CD4-positive, alpha-beta T cell treated with Interleukin-15 for 4 hours (primary cell): ENCODE data around the gene PRLR.
"Not testable (repeated sequence)": the region's sequence is repeated elsewhere in the genome, so short reads cannot be mapped to it uniquely, and the experiment has no call there.

Source experiments
- DNase-seq: peaks from one replicate; pipeline ENCODE4 v3.0.0-alpha.2; 2020; ENCODE audit warnings: low spot score

The PRLR gene

DNA sequence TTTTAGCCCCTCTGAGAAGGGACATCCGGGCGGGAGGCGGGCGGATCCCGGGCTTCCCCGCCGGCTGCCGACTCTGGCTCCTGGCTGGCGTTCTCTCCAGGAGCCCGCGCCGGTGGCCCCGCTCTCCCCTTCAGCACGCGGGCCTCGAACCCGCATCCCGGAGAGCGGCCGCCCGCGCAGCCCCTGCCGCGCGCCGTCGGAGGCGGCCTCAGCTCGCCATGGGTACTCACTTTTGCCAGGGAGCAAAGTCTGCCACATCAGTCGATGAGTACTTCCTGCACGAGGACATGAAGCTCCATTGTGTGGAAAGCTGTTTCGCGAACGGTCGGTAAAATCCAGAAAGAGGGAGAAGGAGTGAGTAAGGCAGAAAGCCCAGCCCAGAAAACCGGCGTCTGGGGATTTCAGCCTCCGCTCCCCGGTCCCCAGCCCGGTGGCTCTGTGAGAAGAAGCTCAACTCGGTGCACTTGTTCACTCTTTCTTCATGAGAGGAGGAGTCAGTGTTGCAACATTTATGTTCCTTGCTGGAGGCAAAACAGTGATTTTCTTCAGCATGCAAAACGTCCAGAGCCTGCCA lies at the start of gene PRLR:
TSS of gene PRLR (minus strand) at position 450 of the 574 bp plus-strand sequence. CDS start 140,867 bp downstream, outside the sequence.
- DNase-seq: no peak

DNA sequence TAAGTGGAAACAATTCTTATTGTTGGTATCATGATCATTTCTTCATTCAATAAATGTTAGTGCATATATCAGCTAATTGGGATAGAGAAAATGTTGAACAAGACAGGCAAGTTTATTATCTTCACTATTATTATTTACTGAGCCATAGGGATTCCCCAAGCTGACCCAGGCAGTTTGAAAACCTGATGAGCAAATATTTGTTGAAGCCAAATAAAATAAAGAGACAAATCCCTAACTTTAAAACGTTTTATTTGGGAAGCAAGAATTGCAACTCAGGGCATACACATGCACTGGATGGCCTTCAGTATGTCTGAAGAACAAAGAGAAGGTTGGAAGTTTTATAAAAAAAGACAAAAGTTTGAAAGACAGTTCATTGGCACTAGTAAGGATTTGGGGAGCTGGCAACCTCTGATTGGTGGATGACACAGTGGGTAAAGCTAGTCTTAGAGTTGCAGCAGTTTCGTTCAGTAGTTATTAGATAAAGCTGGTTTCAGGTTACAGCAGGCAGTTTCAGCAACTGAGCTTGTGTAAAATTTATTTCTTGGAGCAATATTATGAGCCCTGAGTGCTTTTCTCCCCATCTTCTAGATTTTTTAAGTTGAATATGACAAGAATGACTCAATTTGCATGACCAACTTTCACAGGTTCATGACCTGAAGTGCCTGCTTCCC lies 44.7 kb upstream of the PRLR start:
- no peak for DNase-seq

DNA sequence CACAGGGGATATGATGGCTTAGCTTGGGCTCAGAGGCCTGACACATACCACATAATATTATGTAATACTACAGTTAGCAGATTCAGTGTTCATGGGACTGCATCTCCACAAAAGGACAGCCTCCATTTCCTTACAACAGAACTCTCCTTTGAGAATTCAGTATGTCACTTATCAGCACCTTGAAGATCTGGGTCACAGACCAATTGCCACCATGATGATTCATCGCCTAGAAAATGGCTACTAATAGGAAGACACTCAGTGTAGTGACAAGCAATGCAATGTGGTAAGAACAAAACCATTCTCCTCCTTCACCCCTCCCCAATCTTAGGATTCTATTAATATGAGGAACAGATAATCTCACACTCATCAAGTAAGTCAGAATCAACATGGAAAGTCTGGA lies 38.7 kb upstream of the PRLR start:
- no peak for DNase-seq

DNA sequence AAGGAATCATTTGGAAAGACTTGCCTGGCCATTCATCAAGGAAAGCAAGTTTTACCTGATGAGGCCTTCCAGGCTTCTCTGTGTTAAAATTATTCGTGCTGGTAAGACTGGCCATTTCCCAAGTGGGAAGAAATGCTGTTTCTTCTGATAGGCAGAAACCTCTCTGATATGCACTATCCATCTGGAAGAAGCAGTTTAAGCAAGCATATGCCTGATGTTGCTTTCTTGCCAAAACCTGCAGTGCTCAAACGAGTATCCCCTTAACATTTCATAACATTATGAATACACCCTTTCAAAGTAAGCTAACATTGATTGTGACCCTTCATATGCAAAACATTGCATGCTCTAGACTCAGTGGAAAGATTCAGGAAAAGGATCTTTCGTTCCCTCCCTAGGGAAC lies 36.0 kb upstream of the PRLR start:
- DNase-seq: no peak

DNA sequence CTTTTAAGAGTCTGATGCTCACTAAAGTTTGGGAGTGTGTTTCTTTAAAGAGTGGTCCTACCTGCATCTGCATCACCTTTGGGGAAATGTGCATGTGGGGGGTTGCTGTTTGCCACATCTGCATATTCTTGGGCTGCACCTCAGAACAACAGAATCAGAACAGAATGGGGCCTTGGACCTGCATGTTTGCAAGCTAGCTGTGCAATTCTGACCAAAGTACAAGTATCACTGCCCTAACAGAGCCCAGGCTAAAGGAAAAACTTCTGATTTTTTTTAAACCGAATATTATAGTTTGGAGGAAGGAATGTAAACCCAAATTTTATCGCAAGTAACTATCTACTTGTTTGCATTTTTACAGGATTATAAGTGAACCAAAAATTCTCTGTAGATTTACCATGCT lies 34.2 kb upstream of the PRLR start:
- no peak for DNase-seq

DNA sequence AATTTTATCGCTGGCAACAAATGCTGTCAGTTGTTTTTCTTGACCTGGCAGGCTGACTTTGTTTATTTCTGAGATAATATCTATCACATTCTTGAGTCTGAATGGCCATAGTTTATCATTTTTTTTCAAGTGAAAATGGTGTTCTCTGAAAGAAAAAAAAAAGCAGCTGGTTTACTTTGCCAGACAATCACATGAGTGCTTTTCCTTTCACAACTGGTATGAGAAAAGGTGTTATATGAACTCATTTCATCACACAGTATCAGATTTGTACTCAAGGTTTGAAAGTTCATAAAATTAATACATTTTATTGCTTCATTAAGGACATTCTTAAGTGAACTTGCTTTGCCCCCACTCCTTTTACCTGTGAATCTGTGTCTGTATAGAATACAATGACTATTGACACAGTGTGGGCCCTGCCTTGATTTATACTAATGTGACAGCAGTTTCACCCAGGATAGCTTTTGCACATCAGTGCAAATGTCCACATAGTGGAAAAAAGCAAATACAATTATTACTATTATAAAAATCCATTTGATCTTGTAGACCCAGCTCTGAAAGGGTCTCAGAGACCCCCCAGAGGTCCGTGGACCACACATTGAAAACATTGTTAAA lies 33.1 kb upstream of the PRLR start:
- no peak for DNase-seq

DNA sequence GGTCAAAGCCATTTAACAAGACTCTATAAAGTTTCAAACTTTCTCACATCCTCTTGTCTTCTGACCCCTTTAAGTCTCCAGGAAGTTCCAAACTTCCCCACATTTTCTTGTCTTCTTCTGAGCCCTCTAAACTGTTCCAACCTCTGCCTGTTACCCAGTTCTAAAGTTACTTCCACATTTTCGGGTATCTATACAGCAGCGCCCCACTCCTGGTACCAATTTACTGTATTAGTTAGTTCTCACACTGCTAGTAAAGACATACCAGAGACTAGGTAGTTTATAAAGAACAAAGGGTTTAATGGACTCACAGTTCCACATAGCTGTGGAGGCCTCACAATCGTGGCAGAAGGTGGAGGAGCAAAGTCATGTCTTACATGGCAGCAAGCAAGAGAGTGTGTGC lies 23.3 kb upstream of the PRLR start:
- DNase-seq: no peak

DNA sequence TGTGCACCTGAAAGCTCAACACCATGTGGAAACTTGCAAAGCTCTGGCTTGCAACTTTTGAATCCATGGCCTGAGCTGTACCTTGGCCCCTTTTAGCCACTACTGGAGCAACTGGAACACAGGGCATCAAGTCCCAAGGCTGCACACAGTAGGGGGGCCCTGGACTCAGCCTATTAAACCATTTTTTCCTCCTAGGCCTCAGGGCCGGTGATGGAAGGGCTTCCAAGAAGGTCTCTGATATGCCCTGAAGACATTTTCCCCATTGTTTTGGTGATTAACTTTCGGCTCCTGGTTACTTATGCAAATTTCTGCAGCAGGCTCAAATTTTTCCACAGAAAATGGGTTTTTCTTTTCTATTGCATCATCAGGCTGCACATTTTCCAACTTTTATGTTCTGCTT lies 22.7 kb upstream of the PRLR start:
- no peak for DNase-seq

DNA sequence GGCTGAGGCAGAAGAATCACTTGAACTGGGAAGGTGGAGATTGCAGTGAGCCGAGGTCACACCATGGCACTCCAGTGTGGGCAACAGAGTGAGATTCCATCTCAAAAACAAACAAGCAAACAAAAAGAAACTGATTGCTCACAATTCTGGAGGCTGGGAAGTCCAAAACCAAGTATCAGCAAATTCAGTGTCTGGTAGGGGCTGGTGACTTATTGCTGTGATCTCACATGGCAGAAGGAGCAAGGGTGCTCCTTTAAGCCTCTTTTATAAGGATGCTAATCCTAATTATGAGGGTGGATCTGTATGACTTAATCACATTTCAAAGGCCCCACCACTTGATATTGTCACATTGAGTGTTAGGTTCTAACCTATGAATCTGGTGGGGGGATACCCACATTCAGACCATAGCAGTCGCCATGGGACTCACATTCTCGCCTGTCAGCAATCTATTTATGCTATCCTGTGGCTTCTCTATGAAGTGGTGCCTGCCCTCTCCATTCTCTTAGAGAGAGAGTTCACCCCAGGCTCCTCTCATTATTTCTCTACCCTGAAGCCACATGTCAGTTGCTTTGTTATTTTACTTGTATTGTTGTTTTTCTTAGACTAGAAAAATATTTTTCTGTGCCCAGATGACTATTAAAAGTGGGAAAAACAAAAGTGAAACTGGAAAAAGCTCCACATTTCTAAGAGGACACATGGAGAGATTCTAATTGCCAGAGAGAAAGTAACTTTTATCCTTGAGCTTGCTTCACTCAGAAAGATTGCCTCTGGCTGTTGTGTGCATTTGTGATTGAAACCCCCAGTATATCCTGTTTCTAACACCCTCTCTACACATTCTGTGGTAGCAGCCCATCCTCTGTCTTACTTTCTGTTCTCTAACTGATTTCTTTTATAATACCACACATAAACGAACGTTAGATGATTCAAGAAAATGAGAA lies 18.8 kb upstream of the PRLR start:
- no peak for DNase-seq

DNA sequence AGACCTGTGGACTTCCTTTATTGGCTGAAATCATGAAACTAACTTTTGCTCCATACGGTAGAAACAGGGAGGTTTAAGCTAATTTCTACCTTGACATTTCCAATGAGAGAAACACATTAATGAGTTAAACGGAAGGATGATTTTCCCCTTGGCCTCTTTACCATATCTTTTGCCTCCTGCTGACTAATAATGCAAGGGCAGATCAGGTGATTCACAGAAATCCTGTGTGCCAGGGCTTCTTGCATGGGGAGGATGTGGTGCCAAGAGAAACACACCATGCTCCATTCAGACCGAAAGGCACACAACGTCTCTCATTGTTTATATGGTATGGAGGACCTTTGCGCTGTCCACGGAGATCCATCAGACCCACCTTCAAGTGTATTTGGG lies 17.4 kb upstream of the PRLR start:
- DNase-seq: no peak

DNA sequence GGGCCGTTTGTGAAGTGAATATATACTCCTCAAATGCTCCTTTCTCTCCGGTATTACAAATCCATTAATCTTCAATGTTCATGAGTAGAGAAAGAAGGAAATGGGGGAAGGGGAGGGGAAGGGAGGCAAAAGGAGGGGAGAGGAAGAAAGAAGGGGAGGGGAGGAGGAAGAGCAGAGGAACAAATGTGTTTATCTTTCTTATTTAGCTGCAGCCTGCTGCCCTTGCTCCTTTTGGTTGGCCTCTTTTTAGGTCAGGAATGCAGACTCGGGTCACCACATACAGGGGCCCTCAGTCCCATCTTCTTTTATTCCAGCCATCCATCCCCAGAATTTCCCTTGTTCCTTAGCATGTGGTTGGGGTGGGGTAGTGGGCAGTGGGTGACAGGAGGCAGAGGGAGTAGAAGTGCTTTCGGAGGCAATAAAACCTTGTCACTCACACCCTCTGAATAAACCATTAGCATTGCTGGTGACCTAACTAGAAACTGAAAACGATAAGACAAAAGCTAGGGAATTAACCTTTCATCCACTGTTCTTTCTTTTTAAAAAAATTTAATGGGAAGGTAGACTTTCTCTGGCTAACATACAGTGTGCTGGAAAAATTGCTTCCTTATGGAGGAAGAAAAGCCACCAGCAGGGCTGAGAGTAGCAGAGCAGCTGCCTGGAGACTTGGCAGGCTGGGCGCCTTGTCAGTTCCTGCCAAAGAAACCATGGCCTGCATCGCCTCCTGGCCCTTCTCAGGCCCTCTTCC lies 16.8 kb upstream of the PRLR start:
- no peak for DNase-seq

DNA sequence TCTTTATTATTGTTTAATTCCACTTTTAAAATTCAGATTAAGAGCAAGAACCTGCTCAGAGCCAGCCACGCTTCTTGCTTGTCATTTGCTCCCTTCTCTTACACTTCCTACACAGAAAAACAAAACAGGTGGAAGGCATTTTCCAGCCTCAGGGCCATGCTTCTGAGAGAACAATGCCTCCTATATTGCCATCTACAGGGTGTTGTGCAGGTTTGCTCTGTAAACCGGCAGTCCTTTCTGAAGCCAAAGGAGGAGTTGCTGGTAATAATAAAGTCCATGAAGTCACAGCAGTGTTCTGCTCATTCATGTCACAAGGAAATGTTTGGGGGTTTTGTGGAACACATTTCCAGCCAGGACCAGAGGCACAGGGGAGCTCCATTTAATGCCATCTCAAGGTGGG lies 16.1 kb upstream of the PRLR start:
- no peak for DNase-seq

DNA sequence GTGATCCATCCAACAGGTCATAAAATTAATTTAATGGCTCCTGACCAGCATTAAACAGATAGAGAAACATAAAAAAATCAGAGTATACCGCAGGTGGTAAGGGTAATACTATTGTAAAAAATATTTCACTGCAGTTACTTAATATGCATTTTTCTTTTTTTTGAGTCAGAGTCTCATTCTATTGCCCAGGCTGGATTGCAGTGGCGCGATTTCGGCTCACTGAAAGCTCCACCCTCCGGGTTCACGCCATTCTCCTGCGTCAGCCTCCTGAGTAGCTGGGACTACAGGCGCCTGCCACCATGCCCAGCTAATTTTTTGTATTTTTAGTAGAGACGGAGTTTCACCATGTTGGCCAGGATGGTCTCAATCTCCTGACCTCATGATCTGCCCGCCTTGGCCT lies 15.1 kb upstream of the PRLR start:
- DNase-seq: not testable (repeated sequence)

DNA sequence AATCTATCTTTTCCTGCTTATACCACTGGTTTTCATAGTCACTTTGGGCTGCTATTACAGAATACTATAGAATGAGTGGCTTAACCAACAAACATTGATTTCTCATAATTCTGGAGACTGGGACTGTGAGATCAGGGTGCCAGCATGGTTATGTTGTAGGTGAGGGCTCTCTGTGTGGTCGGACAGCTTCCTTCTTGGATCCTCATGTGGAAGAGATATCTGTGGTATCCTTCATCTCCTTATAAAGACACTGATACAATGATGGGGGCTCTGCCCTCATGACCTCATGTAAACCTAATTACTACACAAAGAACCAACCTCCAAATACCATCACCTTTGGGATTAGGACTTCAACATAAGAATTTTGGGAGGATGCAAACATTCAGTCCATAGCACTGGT lies 13.9 kb upstream of the PRLR start:
- DNase-seq: no peak

DNA sequence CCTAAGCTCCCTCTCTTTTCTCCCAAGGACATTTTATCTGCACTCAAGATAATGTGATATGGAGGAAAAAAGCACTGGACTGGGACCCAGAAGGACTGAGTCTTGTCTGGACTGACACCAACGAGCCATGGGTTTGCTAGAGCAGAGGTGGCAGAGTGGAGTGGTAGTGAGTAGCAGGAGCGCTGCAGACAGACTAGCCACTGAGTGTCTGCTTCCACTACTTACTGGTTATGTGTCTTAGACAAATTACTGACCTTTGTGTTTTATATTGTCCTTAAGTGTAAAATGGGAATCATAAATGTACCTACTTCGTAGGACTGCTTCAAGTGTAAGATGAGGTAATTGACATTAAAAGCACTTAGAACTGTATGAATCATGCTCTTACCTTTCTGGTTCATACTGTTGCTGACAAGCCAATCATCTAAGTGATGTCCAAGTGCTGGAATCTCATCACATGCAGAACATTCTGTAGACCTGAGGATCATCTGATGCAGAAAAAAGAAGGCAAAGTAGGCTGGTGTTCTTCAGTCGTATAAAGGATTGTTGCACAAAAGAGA lies 12.5 kb upstream of the PRLR start:
- DNase-seq: no peak

DNA sequence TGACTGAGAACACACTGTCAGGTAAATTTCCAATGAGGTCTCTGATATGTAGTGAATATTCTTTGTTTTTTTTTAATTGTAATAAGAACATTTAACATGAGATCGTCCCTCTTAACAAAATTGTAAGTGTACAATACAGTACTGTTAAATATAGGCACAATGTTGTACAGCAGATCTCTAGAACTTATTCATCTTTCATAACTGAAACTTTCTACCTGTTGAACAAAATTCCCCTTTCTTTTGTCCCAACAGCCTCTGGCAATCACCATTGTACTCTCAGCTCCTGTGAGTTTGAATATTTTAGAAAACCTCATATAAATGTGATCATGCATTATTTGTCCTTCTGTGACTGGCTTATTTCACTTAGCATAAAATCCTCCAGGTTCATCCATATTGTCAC lies 10.6 kb upstream of the PRLR start:
- no peak for DNase-seq

DNA sequence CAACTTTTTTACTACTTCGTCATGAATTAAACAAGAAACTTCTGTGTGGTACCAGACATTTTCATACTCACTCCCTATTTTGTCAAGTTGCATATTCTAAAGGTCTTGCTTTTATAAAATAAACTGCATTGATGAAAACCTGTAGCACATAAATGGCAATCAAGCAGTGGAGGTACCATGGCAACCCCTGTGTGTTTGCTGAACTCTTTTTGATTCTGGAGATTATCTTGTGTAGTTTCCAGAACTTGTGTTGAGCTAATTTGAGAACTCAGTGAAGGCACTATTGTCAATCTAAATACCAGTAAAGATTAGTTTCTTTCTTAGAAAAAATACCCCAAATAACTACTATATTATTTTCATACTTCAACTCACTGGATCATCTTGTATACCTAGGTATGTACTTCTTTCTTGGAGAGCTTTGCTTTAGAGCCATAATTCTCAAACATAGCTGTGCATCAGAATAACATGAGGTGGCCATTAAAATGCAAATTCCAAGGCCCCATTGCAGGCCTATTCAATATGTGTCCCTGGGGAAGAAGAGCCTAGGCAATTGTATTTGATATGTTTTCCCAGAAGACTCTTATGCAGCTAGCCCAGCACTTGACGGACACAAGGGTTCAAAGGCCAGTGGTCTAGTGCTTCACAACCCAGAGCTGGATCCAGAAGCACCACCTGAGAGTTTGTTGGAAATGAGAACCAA lies 9.8 kb upstream of the PRLR start:
- no peak for DNase-seq

DNA sequence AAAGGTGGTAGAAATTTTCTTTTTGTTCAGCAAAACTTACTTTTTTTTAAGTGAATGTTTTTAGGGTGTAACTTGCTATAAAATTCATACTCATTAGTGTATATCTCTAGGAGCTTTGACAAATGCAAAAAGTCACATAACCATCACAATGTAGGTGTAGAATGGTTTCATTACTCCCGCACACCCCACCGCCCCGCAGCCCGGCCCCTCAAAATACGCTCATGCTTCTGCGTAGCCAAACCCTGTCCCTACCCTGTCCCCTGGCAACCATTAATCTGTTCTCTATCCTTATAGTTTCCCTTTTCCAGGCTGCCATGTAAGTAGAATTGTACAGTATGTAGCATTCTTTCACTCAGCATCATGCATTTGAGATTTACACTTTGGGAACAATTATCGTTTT lies 9.2 kb upstream of the PRLR start:
- DNase-seq: no peak

DNA sequence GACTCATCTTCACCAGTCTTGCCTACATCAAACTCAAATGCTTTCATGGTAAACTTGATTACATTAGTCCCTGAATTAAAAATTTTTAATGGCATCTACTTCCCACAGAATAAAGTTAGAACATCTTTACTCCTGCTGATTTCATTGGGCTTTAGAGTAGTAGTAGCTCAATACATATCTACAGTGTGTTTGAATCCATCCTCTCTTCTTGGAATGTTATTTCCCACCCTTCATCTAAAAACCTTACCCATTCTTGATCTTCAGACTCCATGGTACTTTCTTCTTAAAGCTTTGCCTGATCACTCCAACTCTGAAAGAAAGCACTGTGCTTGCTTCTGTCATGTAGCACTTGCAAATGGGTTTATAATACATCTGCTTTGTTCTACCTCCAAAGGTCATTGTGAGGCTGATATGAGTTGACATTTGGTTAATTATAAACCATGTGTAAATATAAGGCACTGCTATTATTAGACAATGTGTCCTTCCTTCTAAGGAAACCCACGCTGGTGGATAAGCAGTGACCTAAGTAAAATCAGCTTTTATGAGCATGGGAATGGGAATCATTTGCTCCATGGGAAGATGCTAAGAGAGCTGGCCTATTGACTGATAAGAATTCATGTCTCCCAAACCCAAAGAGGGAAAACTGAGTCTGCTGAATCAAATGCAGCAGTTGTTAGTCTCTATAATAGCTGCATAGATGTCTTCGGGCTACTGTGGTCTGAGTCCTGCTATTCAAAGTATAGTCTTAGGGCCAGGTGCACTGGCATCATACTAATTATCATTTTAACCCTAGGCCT lies 7.5 kb upstream of the PRLR start:
- DNase-seq: no peak

DNA sequence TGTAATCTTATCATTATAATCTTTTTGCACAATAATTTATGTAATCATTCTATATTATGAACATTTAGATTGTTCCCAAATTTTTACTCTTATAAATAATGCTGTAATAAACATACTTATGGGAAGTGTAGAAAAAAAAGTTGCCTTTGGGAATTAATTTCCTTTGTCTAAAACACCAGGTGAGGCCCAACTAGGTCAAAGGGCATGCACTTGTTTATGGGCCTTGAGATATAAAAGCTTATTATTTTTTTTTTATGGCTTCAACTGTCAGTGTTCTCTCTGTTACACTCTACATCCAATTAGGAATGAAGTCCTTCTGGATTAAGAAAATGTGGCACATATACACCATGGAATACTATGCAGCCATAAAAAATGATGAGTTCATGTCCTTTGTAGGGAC lies 6.5 kb upstream of the PRLR start:
- DNase-seq: no peak
